ENCODE data around the gene ANAPC15.
"Not testable (repeated sequence)": the region's sequence is repeated elsewhere in the genome, so short reads cannot be mapped to it uniquely, and the experiment has no call there.

ANAPC15 gene

GRCh38 chr11:72112143-72112977 is at the start of gene ANAPC15:
ANAPC15 (minus strand) TSS chr11:72112695; CDS start chr11:72111276, 1,419 bp downstream.
- DNase-seq (ENCODE audit: low spot score): peak; percentile 92

GRCh38 chr11:72160319-72160718 is 47.8 kb upstream of the ANAPC15 start:
- no peak for DNase-seq (ENCODE audit: low spot score)

- no peak for DNase-seq (ENCODE audit: low spot score)
These were observed 44.6 kb upstream of the ANAPC15 start for GRCh38 chr11:72157131-72157530.

- DNase-seq (ENCODE audit: low spot score): no peak
These were observed 43.3 kb upstream of the ANAPC15 start for GRCh38 chr11:72155751-72156150.

GRCh38 chr11:72154816-72155215 is 42.3 kb upstream of the ANAPC15 start:
- no peak for DNase-seq (ENCODE audit: low spot score)

- not testable (repeated sequence) for DNase-seq (ENCODE audit: low spot score)
These were observed 41.4 kb upstream of the ANAPC15 start for GRCh38 chr11:72153874-72154273.

- DNase-seq (ENCODE audit: low spot score): no peak
These were observed 38.4 kb upstream of the ANAPC15 start for GRCh38 chr11:72150882-72151281.

- no peak for DNase-seq (ENCODE audit: low spot score)
These were observed 34.1 kb upstream of the ANAPC15 start for GRCh38 chr11:72146625-72147024.

- no peak for DNase-seq (ENCODE audit: low spot score)
These were observed 32.5 kb upstream of the ANAPC15 start for GRCh38 chr11:72144807-72145565.

- not testable (repeated sequence) for DNase-seq (ENCODE audit: low spot score)
These were observed 30.0 kb upstream of the ANAPC15 start for GRCh38 chr11:72142543-72142942.

- DNase-seq (ENCODE audit: low spot score): not testable (repeated sequence)
These were observed 29.6 kb upstream of the ANAPC15 start for GRCh38 chr11:72142086-72142485.

GRCh38 chr11:72141066-72141465 is 28.6 kb upstream of the ANAPC15 start:
- no peak for DNase-seq (ENCODE audit: low spot score)

GRCh38 chr11:72140661-72141060 is 28.2 kb upstream of the ANAPC15 start:
- no peak for DNase-seq (ENCODE audit: low spot score)

GRCh38 chr11:72139500-72139899 is 27.0 kb upstream of the ANAPC15 start:
- no peak for DNase-seq (ENCODE audit: low spot score)

GRCh38 chr11:72138821-72139390 is 26.4 kb upstream of the ANAPC15 start:
- DNase-seq (ENCODE audit: low spot score): no peak

GRCh38 chr11:72136684-72137262 is 24.3 kb upstream of the ANAPC15 start:
- no peak for DNase-seq (ENCODE audit: low spot score)

- DNase-seq (ENCODE audit: low spot score): no peak
These were observed 23.6 kb upstream of the ANAPC15 start for GRCh38 chr11:72135891-72136683.

GRCh38 chr11:72135473-72135872 is 23.0 kb upstream of the ANAPC15 start, which contains the start of gene FOLR3:
FOLR3 (plus strand) TSS chr11:72135725; CDS start chr11:72135953, 228 bp downstream.
- not testable (repeated sequence) for DNase-seq (ENCODE audit: low spot score)

- DNase-seq (ENCODE audit: low spot score): no peak
These were observed 20.2 kb upstream of the ANAPC15 start for GRCh38 chr11:72132646-72133045.

- DNase-seq (ENCODE audit: low spot score): no peak
These were observed 16.9 kb upstream of the ANAPC15 start for GRCh38 chr11:72129381-72129780.

- no peak for DNase-seq (ENCODE audit: low spot score)
These were observed 15.4 kb upstream of the ANAPC15 start for GRCh38 chr11:72127923-72128322.

Measured in germinal center (tissue), 1 donor.